ENCODE data around the gene MLXIP.

MLXIP gene

DNA sequence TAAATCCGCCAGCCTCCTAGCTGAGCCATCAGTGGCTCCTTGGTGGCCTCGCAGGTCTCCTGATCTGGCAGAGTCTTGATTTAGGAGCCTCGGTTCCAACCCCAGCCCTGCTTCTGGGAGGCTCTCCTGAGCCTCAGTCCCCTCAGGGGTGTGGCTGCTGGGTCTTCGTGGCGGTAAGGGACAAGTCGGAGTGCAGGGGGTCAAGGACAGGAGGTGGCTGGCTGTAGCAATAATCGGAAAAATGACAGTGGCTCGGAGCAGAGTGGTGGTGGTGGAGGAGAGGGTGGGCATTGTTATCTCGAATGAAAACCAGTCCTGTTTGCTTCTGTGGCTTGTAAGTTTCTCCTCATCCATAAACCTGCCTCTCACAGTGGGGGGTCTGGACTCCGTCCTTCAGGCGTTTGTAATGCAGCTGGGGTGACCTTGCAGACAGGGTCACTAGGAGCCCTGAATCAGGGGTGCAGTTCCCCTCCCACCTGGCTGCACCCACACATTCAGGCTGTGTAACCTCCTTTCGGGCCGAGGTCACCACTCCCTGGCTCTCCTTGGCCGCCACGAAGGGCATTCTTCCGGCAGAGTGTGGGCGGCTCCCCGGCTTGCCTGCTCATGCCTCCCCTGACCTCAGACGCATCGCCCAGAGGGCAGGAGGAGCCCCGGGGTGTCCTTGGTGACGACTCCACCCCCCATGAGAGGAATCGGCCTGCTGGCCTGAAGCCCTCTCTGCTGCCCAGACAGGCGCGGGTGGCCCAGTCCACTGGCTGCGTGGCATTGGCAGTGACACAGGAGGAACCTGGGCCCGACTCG lies 48.7 kb upstream of the MLXIP start:
- peaks cover 87% of the 10 kb centered on the region for H3K79me2 ChIP-seq (ENCODE audit: insufficient read depth, low read length)
- no peak overlapping the region for H3K9ac ChIP-seq (ENCODE audit: low read depth, low read length, poor library complexity, severe bottlenecking)
- H3K4me2 ChIP-seq (ENCODE audit: low read depth, low read length, poor library complexity, severe bottlenecking) = no peak overlapping the region
- peaks cover 41% of the 10 kb centered on the region for H4K20me1 ChIP-seq (ENCODE audit: insufficient read depth, low read length, poor library complexity, severe bottlenecking)
- no peaks in the 10 kb centered on the region for H3K9me3 ChIP-seq (ENCODE audit: insufficient read depth, low read depth, low read length)
- no peak overlapping the region for H2AFZ ChIP-seq (ENCODE audit: low read length)
- H3K9me2 ChIP-seq (replicated peaks; ENCODE audit: low read depth, low read length) = no peaks in the 10 kb centered on the region
- no peaks in the 10 kb centered on the region for H3K27me3 ChIP-seq (ENCODE audit: insufficient read depth, low read length, poor library complexity, severe bottlenecking)
- H3K4me3 ChIP-seq (ENCODE audit: low read length, poor library complexity, severe bottlenecking) = no peak overlapping the region
- H3K4me1 ChIP-seq (ENCODE audit: insufficient read depth, low read length, poor library complexity, severe bottlenecking) = peaks cover 9% of the 10 kb centered on the region
- TF ChIP-seq EZH2phosphoT487 (IDR thresholded peaks at IDR 0.05; ENCODE audit: borderline replicate concordance) = no peak
- TF ChIP-seq, protein P1, sequence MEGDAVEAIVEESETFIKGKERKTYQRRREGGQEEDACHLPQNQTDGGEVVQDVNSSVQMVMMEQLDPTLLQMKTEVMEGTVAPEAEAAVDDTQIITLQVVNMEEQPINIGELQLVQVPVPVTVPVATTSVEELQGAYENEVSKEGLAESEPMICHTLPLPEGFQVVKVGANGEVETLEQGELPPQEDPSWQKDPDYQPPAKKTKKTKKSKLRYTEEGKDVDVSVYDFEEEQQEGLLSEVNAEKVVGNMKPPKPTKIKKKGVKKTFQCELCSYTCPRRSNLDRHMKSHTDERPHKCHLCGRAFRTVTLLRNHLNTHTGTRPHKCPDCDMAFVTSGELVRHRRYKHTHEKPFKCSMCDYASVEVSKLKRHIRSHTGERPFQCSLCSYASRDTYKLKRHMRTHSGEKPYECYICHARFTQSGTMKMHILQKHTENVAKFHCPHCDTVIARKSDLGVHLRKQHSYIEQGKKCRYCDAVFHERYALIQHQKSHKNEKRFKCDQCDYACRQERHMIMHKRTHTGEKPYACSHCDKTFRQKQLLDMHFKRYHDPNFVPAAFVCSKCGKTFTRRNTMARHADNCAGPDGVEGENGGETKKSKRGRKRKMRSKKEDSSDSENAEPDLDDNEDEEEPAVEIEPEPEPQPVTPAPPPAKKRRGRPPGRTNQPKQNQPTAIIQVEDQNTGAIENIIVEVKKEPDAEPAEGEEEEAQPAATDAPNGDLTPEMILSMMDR (conservative IDR thresholded peaks at IDR 0.05; ENCODE audit: low read length) = no peak
- no peaks in the 10 kb centered on the region for H3F3A ChIP-seq (ENCODE audit: low read depth)
- H3K36me3 ChIP-seq (ENCODE audit: insufficient read depth, low read length) = peaks cover 8% of the 10 kb centered on the region; the same call in 1 of the 2 replicates

DNA sequence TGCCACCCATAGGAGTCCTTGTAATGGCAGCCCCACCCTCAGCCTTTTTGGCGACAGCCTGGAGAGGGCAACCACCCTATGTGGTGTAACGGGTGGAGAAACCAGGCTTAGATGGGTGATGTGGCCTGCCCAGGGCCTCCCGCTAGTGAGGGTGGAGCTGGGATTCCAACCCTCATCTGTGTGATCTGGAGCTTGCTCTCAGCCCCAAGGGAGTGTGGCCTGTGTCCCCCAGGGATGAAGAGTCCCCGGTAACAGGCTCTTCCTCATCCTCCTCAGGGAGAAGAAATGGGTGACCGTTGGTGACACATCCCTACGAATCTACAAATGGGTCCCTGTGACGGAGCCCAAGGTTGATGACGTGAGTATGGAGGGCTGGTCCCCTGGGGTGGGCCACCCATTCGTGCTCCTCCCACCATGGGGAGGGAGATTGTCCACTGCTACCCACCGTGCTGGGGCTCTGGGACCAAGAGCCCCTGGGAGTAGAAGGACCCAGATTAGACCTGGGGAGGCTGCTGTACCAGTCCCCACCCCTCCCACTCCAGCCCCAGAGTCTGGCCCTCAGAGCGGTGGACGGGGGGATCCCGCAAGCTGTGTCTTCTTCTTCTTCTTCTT lies 48.0 kb upstream of the MLXIP start:
- Histone ChIP-seq H3K79me2 (ENCODE audit: insufficient read depth, low read length) (peaks cover 80% of the 10 kb centered on the region), H3K4me1 (ENCODE audit: insufficient read depth, low read length, poor library complexity, severe bottlenecking) (peaks cover 9% of the 10 kb centered on the region), H3F3A (ENCODE audit: low read depth) (no peaks in the 10 kb centered on the region), H2AFZ (ENCODE audit: low read length) (no peak overlapping the region), H3K27me3 (ENCODE audit: insufficient read depth, low read length, poor library complexity, severe bottlenecking) (no peaks in the 10 kb centered on the region), H3K9ac (ENCODE audit: low read depth, low read length, poor library complexity, severe bottlenecking) (no peak overlapping the region), H4K20me1 (ENCODE audit: insufficient read depth, low read length, poor library complexity, severe bottlenecking) (peaks cover 41% of the 10 kb centered on the region), H3K4me3 (ENCODE audit: low read length, poor library complexity, severe bottlenecking) (no peak overlapping the region), H3K4me2 (ENCODE audit: low read depth, low read length, poor library complexity, severe bottlenecking) (no peak overlapping the region), H3K36me3 (ENCODE audit: insufficient read depth, low read length) (peaks cover 15% of the 10 kb centered on the region; the same call in 1 of the 2 replicates), H3K9me2 (replicated peaks; ENCODE audit: low read depth, low read length) (no peaks in the 10 kb centered on the region), H3K9me3 (ENCODE audit: insufficient read depth, low read depth, low read length) (no peaks in the 10 kb centered on the region)
- TF ChIP-seq, protein P1 (conservative IDR thresholded peaks at IDR 0.05; ENCODE audit: low read length) = no peak

- H3F3A ChIP-seq (ENCODE audit: low read depth) = no peaks in the 10 kb centered on the region
- H3K27me3 ChIP-seq (ENCODE audit: insufficient read depth, low read length, poor library complexity, severe bottlenecking) = no peaks in the 10 kb centered on the region
- no peak overlapping the region for H3K9ac ChIP-seq (ENCODE audit: low read depth, low read length, poor library complexity, severe bottlenecking)
- no peaks in the 10 kb centered on the region for H3K9me2 ChIP-seq (replicated peaks; ENCODE audit: low read depth, low read length)
- H4K20me1 ChIP-seq (ENCODE audit: insufficient read depth, low read length, poor library complexity, severe bottlenecking) = peaks cover 37% of the 10 kb centered on the region
- H3K4me2 ChIP-seq (ENCODE audit: low read depth, low read length, poor library complexity, severe bottlenecking) = no peak overlapping the region
- TF ChIP-seq, protein P1 (conservative IDR thresholded peaks at IDR 0.05; ENCODE audit: low read length) = peak; percentile 68
- TF ChIP-seq EZH2phosphoT487 (IDR thresholded peaks at IDR 0.05; ENCODE audit: borderline replicate concordance) = no peak
- peaks cover 26% of the 10 kb centered on the region; the same call in 1 of the 2 replicates for H3K36me3 ChIP-seq (ENCODE audit: insufficient read depth, low read length)
- H3K79me2 ChIP-seq (ENCODE audit: insufficient read depth, low read length) = peaks cover 70% of the 10 kb centered on the region
- H3K4me3 ChIP-seq (ENCODE audit: low read length, poor library complexity, severe bottlenecking) = no peak overlapping the region
- no peak overlapping the region for H2AFZ ChIP-seq (ENCODE audit: low read length)
- H3K4me1 ChIP-seq (ENCODE audit: insufficient read depth, low read length, poor library complexity, severe bottlenecking) = peaks cover 9% of the 10 kb centered on the region
- H3K9me3 ChIP-seq (ENCODE audit: insufficient read depth, low read depth, low read length) = no peaks in the 10 kb centered on the region
Observed at GRCh38 chr12:122031342-122032216, 47.0 kb upstream of the MLXIP start.

Measured in Loucy (cell line).